MM.1S (cell line): ENCODE results near the gene LRRC28.
"Not testable (repeated sequence)": the region's sequence is repeated elsewhere in the genome, so short reads cannot be mapped to it uniquely, and the experiment has no call there.

Experiments
- DNase-seq: peaks from one replicate; pipeline ENCODE4 v3.0.0-alpha.2; 2015
- H2AFZ ChIP-seq: fragments of 300-600 bp; sonication (generic); 2 replicates; pipeline ENCODE4 v1.6.0; 2016; ENCODE audit warnings: antibody characterized with exemption, low read length
- H3F3A ChIP-seq: fragments of 300-600 bp; sonication (generic); 2 replicates; pipeline ENCODE4 v1.6.1; 2016; ENCODE audit warnings: mild to moderate bottlenecking, antibody characterized with exemption, low read length, moderate library complexity, mixed read lengths; ENCODE audit not compliant: insufficient read depth
- H3K27ac ChIP-seq: fragments of 300-600 bp; sonication (generic); 2 replicates; pipeline ENCODE4 v1.5.1; 2016; ENCODE audit warnings: mild to moderate bottlenecking, low read length
- H3K27me3 ChIP-seq: fragments of 300-600 bp; sonication (generic); replicated peaks from 2 replicates; pipeline ENCODE4 v1.6.0; 2016; ENCODE audit warnings: low read length; ENCODE audit not compliant: insufficient read depth
- H3K36me3 ChIP-seq: fragments of 300-600 bp; sonication (generic); replicated peaks from 2 replicates; pipeline ENCODE4 v1.6.1; 2016; ENCODE audit warnings: mild to moderate bottlenecking, low read length, mixed read lengths; ENCODE audit not compliant: insufficient read depth
- H3K4me1 ChIP-seq: fragments of 300-600 bp; sonication (generic); 2 replicates; pipeline ENCODE4 v1.6.1; 2016; ENCODE audit warnings: low read length, mixed read lengths
- H3K4me2 ChIP-seq: fragments of 300-600 bp; sonication (generic); 2 replicates; pipeline ENCODE4 v1.6.0; 2016; ENCODE audit warnings: low read depth, low read length
- H3K4me3 ChIP-seq: fragments of 300-600 bp; sonication (generic); 2 replicates; pipeline ENCODE4 v1.5.1; 2016; ENCODE audit warnings: low read length, mixed read lengths
- H3K79me2 ChIP-seq: fragments of 300-600 bp; sonication (generic); 2 replicates; pipeline ENCODE4 v1.6.1; 2016; ENCODE audit warnings: mixed run types, low read length, mixed read lengths
- H3K9ac ChIP-seq: fragments of 300-600 bp; sonication (generic); 2 replicates; pipeline ENCODE4 v1.6.1; 2016; ENCODE audit warnings: low read length, mixed read lengths
- H3K9me2 ChIP-seq: fragments of 300-600 bp; sonication (generic); replicated peaks from 2 replicates; pipeline ENCODE4 v1.6.1; 2016; ENCODE audit warnings: mild to moderate bottlenecking, low read length, mixed read lengths; ENCODE audit not compliant: insufficient read depth
- H3K9me3 ChIP-seq: fragments of 300-600 bp; sonication (generic); replicated peaks from 2 replicates; pipeline ENCODE4 v1.6.1; 2016; ENCODE audit warnings: mild to moderate bottlenecking, low read length, mixed read lengths; ENCODE audit not compliant: insufficient read depth
- H4K20me1 ChIP-seq: fragments of 300-600 bp; sonication (generic); 2 replicates; pipeline ENCODE4 v1.6.1; 2016; ENCODE audit warnings: mild to moderate bottlenecking, low read length, moderate library complexity, mixed read lengths; ENCODE audit not compliant: insufficient read depth
- EZH2 ChIP-seq: fragments of 300-600 bp; sonication (generic); optimal IDR thresholded peaks from 2 replicates; pipeline ENCODE3; 2017; ENCODE audit warnings: low read depth, mild to moderate bottlenecking, antibody characterized with exemption, low read length, mixed read lengths
- EZH2phosphoT487 ChIP-seq: fragments of 300-600 bp; sonication (generic); IDR thresholded peaks from 2 replicates; pipeline ENCODE4 v1.6.1; 2018; ENCODE audit warnings: antibody characterized with exemption, low read length
- TF ChIP-seq, protein P1 (sequence below): fragments of 300-600 bp; sonication (generic); IDR thresholded peaks from 2 replicates; pipeline ENCODE4 v1.5.1; 2016; ENCODE audit warnings: antibody characterized with exemption, low read length, mixed read lengths

LRRC28 gene

DNA sequence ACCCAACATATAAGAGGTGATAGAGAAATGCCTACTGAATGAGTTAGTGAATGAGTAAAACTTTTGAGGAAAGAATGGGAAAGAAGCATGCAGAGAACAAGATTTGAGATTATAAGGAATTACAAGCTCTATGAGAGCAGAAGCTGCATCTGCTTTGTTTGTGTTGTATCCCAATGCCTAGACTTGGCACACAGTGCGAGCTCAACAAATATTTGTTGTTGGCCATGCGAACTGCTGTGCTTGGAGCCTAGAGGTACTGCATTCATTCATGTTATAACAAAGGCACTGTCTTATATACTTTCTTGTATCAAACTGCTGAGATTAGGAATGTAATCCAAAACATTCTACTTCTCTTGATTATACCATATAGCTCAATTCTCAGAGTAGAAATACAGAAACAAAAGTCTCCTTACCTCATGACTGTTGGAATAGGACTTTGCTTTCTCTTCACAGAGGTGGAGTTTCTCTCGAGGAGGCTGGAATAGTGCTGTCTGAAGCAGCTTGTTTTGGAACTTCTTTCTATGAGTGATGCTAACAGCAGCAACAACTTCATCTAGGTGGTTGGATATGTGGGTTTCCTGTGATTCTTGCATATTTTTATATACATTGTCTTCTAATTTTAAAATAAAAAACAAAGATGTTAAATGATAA, 23.0 kb upstream of the LRRC28 start:
- no peaks in the 10 kb centered on the region for H3K9me2 ChIP-seq
- H3K4me1 ChIP-seq: no peaks in the 10 kb centered on the region
- H4K20me1 ChIP-seq: no peaks in the 10 kb centered on the region
- H2AFZ ChIP-seq: no peak overlapping the region
- no peaks in the 10 kb centered on the region for H3K36me3 ChIP-seq
- DNase-seq: no peak
- TF ChIP-seq EZH2: no peak
- TF ChIP-seq, protein P1, sequence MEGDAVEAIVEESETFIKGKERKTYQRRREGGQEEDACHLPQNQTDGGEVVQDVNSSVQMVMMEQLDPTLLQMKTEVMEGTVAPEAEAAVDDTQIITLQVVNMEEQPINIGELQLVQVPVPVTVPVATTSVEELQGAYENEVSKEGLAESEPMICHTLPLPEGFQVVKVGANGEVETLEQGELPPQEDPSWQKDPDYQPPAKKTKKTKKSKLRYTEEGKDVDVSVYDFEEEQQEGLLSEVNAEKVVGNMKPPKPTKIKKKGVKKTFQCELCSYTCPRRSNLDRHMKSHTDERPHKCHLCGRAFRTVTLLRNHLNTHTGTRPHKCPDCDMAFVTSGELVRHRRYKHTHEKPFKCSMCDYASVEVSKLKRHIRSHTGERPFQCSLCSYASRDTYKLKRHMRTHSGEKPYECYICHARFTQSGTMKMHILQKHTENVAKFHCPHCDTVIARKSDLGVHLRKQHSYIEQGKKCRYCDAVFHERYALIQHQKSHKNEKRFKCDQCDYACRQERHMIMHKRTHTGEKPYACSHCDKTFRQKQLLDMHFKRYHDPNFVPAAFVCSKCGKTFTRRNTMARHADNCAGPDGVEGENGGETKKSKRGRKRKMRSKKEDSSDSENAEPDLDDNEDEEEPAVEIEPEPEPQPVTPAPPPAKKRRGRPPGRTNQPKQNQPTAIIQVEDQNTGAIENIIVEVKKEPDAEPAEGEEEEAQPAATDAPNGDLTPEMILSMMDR: no peak
- TF ChIP-seq EZH2phosphoT487: no peak
- no peaks in the 10 kb centered on the region for H3K9me3 ChIP-seq
- no peaks in the 10 kb centered on the region for H3K79me2 ChIP-seq
- no peaks in the 10 kb centered on the region for H3K27me3 ChIP-seq
- H3K4me3 ChIP-seq: no peak overlapping the region
- no peak overlapping the region for H3K9ac ChIP-seq
- no peak overlapping the region for H3K27ac ChIP-seq
- no peak overlapping the region for H3K4me2 ChIP-seq
- H3F3A ChIP-seq: no peaks in the 10 kb centered on the region

DNA sequence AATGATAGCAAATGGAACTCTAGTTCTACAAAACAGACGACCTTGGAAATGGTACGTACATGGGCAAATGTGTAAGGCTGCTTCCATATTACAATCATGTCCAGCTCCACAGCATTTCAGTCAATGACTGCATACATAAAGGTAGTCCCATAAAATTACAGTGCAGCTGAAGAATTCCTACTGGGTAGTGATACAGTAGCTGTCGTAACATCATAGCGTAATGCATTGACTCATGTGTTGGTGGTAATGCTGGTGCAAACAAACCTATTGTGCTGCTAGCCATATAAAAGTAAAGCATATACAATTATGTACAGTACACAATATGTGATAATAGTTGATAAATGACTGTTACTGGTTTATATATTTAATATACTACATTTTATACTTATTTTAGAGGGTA, 20.4 kb upstream of the LRRC28 start:
- H3K9me3 ChIP-seq: no peaks in the 10 kb centered on the region
- no peak overlapping the region for H3K9ac ChIP-seq
- no peak overlapping the region for H3K4me3 ChIP-seq
- no peaks in the 10 kb centered on the region for H3K9me2 ChIP-seq
- TF ChIP-seq, protein P1: no peak
- TF ChIP-seq EZH2 (no peak), EZH2phosphoT487 (no peak)
- H3K79me2 ChIP-seq: no peaks in the 10 kb centered on the region
- H3K4me1 ChIP-seq: peaks cover 4% of the 10 kb centered on the region
- no peaks in the 10 kb centered on the region for H3K27me3 ChIP-seq
- no peak overlapping the region for H3K4me2 ChIP-seq
- H3F3A ChIP-seq: no peaks in the 10 kb centered on the region
- no peak overlapping the region for H2AFZ ChIP-seq
- H3K36me3 ChIP-seq: no peaks in the 10 kb centered on the region
- H4K20me1 ChIP-seq: no peaks in the 10 kb centered on the region
- DNase-seq: no peak
- no peak overlapping the region for H3K27ac ChIP-seq

DNA sequence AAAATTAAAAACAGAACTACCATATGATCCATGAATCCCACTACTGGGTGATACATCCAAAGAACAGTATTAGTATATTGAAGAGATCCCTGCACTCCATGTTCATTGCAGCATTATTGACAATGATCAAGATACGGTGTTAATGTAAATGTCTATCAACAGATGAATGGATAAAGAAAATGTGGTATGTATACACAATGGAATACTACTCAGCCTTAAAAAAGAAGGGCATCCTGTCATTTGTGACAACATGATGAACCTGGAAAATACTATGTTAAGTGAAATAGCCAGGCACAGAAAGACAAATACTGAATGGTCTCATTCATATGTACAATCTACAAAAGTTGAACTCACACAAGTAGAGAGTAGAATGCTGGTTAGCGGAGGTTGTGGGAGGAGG, 18.5 kb upstream of the LRRC28 start:
- Histone ChIP-seq H3K9me2 (no peaks in the 10 kb centered on the region), H3K27me3 (no peaks in the 10 kb centered on the region), H3K27ac (no peak overlapping the region), H3K36me3 (no peaks in the 10 kb centered on the region), H3K4me1 (peaks cover 8% of the 10 kb centered on the region), H3F3A (no peaks in the 10 kb centered on the region), H3K4me3 (no peak overlapping the region), H4K20me1 (no peaks in the 10 kb centered on the region), H2AFZ (no peak overlapping the region), H3K9me3 (no peaks in the 10 kb centered on the region), H3K4me2 (no peak overlapping the region), H3K9ac (no peak overlapping the region), H3K79me2 (no peaks in the 10 kb centered on the region)
- TF ChIP-seq EZH2 (no peak), EZH2phosphoT487 (no peak)
- TF ChIP-seq, protein P1: no peak
- no peak for DNase-seq

DNA sequence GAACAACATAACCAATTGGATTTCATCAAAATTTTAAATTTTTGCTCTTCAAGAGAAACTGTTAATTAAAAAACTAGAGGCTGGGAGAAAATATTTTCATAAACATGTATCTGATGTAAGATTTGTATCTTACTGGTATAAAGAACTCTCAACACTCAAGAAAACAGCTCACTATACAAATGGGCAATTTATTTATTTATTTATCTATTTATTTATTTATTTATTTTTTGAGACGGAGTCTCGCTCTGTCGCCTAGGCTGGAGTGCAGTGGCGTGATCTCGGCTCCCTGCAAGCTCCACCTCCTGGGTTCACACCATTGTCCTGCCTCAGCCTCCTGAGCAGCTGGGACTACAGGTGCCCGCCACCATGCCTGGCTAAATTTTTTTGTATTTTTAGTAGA, 17.1 kb upstream of the LRRC28 start:
- H4K20me1 ChIP-seq, H3K9ac ChIP-seq, H3K79me2 ChIP-seq, H3F3A ChIP-seq, H3K4me2 ChIP-seq, H2AFZ ChIP-seq, H3K27me3 ChIP-seq, H3K4me3 ChIP-seq, H3K27ac ChIP-seq, H3K9me2 ChIP-seq, H3K36me3 ChIP-seq, H3K9me3 ChIP-seq, DNase-seq: not testable (repeated sequence)
- peaks cover 11% of the 10 kb centered on the region for H3K4me1 ChIP-seq
